WTC11 (cell line): Measurements from ENCODE around the gene DPYSL5. TPM values are rescaled to one million over a fixed set of nuclear protein-coding genes. Genes with fewer than 3 reads are reported as not detected.

Source experiments
- ATAC-seq: fragments of 200-7000 bp; cut with Tn5 transposase; 2 replicates; pipeline ENCODE4 v1.10.0; 2021; ENCODE audit warnings: mild to moderate bottlenecking, moderate library complexity
- CTCF ChIA-PET: fragments of 300-600 bp; sonication (Branson Sonifier 250); formaldehyde crosslinking; loops from one replicate; lab custom pipeline; 2021; ENCODE audit warnings: antibody characterized with exemption; lab: Charles Lee
- POLR2A ChIA-PET: fragments of 350-600 bp; sonication (Branson Sonifier 250); formaldehyde crosslinking; loops from one replicate; lab custom pipeline; 2021; ENCODE audit warnings: antibody characterized with exemption; lab: Charles Lee
- DNase-seq: peaks from one replicate; pipeline ENCODE4 v3.0.0; 2021; ENCODE audit warnings: low spot score
- H3K27ac Mint-ChIP-seq: 2 replicates; pipeline ENCODE4 v1.8.0; 2021; ENCODE audit warnings: mixed read lengths
- H3K27me3 Mint-ChIP-seq: 2 replicates; pipeline ENCODE4 v1.8.0; 2021; ENCODE audit warnings: low read depth, mild to moderate bottlenecking, moderate library complexity, mixed read lengths
- H3K36me3 Mint-ChIP-seq: 2 replicates; pipeline ENCODE4 v1.8.0; 2021; ENCODE audit warnings: mixed read lengths
- H3K4me1 Mint-ChIP-seq: 2 replicates; pipeline ENCODE4 v1.8.0; 2022; ENCODE audit warnings: mixed read lengths
- H3K4me3 Mint-ChIP-seq: 2 replicates; pipeline ENCODE4 v1.8.0; 2021; ENCODE audit warnings: mild to moderate bottlenecking, moderate library complexity, mixed read lengths
- H3K9me3 Mint-ChIP-seq: 2 replicates; pipeline ENCODE4 v1.8.0; 2021; ENCODE audit warnings: mixed read lengths
- ARID4B ChIP-seq: sonication (generic); formaldehyde crosslinking; IDR thresholded peaks from 2 replicates; pipeline ENCODE4 v1.8.0; 2023; ENCODE audit warnings: missing genetic modification reagents, mild to moderate bottlenecking, borderline replicate concordance
- ATF2 ChIP-seq: sonication (generic); formaldehyde crosslinking; IDR thresholded peaks from 2 replicates; pipeline ENCODE4 v1.8.1; 2022; ENCODE audit warnings: low read depth, missing genetic modification reagents, borderline replicate concordance
- ATF3 ChIP-seq: sonication (generic); formaldehyde crosslinking; conservative IDR thresholded peaks from 2 replicates; pipeline ENCODE4 v1.8.1; 2022; ENCODE audit warnings: mild to moderate bottlenecking, missing genetic modification reagents
- ATF6 ChIP-seq: sonication (generic); formaldehyde crosslinking; IDR thresholded peaks from 2 replicates; pipeline ENCODE4 v1.8.1; 2023; ENCODE audit warnings: mild to moderate bottlenecking, missing genetic modification reagents
- ELF4 ChIP-seq: sonication (generic); formaldehyde crosslinking; IDR thresholded peaks from 2 replicates; pipeline ENCODE4 v1.8.1; 2022; ENCODE audit warnings: low read depth, mild to moderate bottlenecking, moderate library complexity, missing genetic modification reagents
- ERG ChIP-seq: fragments of 250-450 bp; sonication (Bioruptor Pico); IDR thresholded peaks from 2 replicates; pipeline ENCODE4 v1.8.0; 2021; ENCODE audit warnings: mild to moderate bottlenecking
- FOXJ3 ChIP-seq: sonication (generic); formaldehyde crosslinking; IDR thresholded peaks from 2 replicates; pipeline ENCODE4 v1.9.0; 2021; ENCODE audit warnings: missing genetic modification reagents, mild to moderate bottlenecking, borderline replicate concordance
- GTF2I ChIP-seq: fragments of 250-450 bp; sonication (Bioruptor Pico); conservative IDR thresholded peaks from 2 replicates; pipeline ENCODE4 v1.4.0; 2021; ENCODE audit warnings: mild to moderate bottlenecking
- JAZF1 ChIP-seq: fragments of 250-450 bp; sonication (Bioruptor Pico); IDR thresholded peaks from 2 replicates; pipeline ENCODE4 v1.9.0; 2021; ENCODE audit warnings: moderate library complexity, mild to moderate bottlenecking, inconsistent platforms
- NFATC4 ChIP-seq: fragments of 250-450 bp; sonication (Bioruptor Pico); IDR thresholded peaks from 2 replicates; pipeline ENCODE4 v1.9.0; 2021; ENCODE audit warnings: mild to moderate bottlenecking
- NFYB ChIP-seq: sonication (generic); formaldehyde crosslinking; conservative IDR thresholded peaks from 2 replicates; pipeline ENCODE4 v1.8.0; 2022; ENCODE audit warnings: low read depth, missing genetic modification reagents
- RELA ChIP-seq: sonication (generic); formaldehyde crosslinking; IDR thresholded peaks from 2 replicates; pipeline ENCODE4 v1.8.1; 2022; ENCODE audit warnings: missing genetic modification reagents, mild to moderate bottlenecking, borderline replicate concordance
- SMAD3 ChIP-seq: sonication (generic); formaldehyde crosslinking; IDR thresholded peaks from 2 replicates; pipeline ENCODE4 v1.8.0; 2022; ENCODE audit warnings: missing genetic modification reagents, mild to moderate bottlenecking, borderline replicate concordance
- SP1 ChIP-seq: sonication (generic); formaldehyde crosslinking; conservative IDR thresholded peaks from 2 replicates; pipeline ENCODE4 v1.8.1; 2022; ENCODE audit warnings: missing genetic modification reagents
- USF1 ChIP-seq: sonication (generic); formaldehyde crosslinking; IDR thresholded peaks from 2 replicates; pipeline ENCODE4 v1.8.0; 2022; ENCODE audit warnings: mild to moderate bottlenecking, missing genetic modification reagents
- total RNA-seq: library from RNA; stranded (reverse); gene quantifications from 3 replicates; pipeline ENCODE4 v1.2.3, GENCODE V29; 2021

The DPYSL5 gene
- total RNA-seq, 1 experiment from 2014 or later = 12.1 TPM

GRCh38 chr2:26938399-26939118 lies 90.6 kb downstream of the DPYSL5 start:
- DNase-seq = no peak
- CTCF ChIA-PET = interaction anchor here (0.9 to 11.9 kb wide), 5 partner anchors 16 to 96 kb away, joined by 3 to 315 read pairs (median 6); partner anchors contain the start of gene DPYSL5
- ATAC-seq = no peak
- Mint-ChIP-seq H3K4me1 (peaks cover 16% of the 10 kb centered on the region), H3K36me3 (no peaks in the 10 kb centered on the region), H3K27ac (no peak overlapping the region), H3K4me3 (no peak overlapping the region), H3K27me3 (peaks cover 16% of the 10 kb centered on the region), H3K9me3 (no peaks in the 10 kb centered on the region)
- POLR2A ChIA-PET = no interaction called here
- no peak for TF ChIP-seq SMAD3 (CRISPR knock-in tag)

GRCh38 chr2:26940001-26940400 lies 92.1 kb downstream of the DPYSL5 start:
- no peaks in the 10 kb centered on the region for H3K36me3 Mint-ChIP-seq
- TF ChIP-seq FOXJ3 (CRISPR knock-in tag) (no peak), GTF2I (CRISPR knock-in tag) (no peak), ATF3 (no peak), ATF2 (CRISPR knock-in tag) (no peak), RELA (no peak), ARID4B (CRISPR knock-in tag) (no peak), ERG (CRISPR knock-in tag) (no peak), NFATC4 (no peak), NFYB (CRISPR knock-in tag) (no peak), JAZF1 (CRISPR knock-in tag) (no peak), ATF6 (CRISPR knock-in tag) (no peak), SP1 (no peak), ELF4 (CRISPR knock-in tag) (no peak), USF1 (CRISPR knock-in tag) (no peak)
- TF ChIP-seq, all 79 proteins: peak for 0
- H3K27me3 Mint-ChIP-seq = peaks cover 29% of the 10 kb centered on the region
- no peak overlapping the region for H3K27ac Mint-ChIP-seq
- peaks cover 16% of the 10 kb centered on the region for H3K4me1 Mint-ChIP-seq
- H3K9me3 Mint-ChIP-seq = no peaks in the 10 kb centered on the region
- H3K4me3 Mint-ChIP-seq = no peak overlapping the region
- ATAC-seq (no peak), DNase-seq (no peak)
- ChIA-PET CTCF (interaction anchor here (1.3 to 11.9 kb wide), 5 partner anchors 14 to 92 kb away, joined by 3 to 315 read pairs (median 7); partner anchors contain the start of gene DPYSL5), POLR2A (no interaction called here)
